OCI-LY3 (cell line): ENCODE measurements around the gene EDDM3A.

Experiments
- EZH2phosphoT487 ChIP-seq: fragments of 200-600 bp; shearing (Covaris generic); IDR thresholded peaks from 2 replicates; pipeline ENCODE4 v1.6.1; 2018; ENCODE audit warnings: antibody characterized with exemption, mixed run types, low read depth
- TF ChIP-seq, protein P1 (sequence below): fragments of 200-600, 300-600 bp; sonication (generic); IDR thresholded peaks from 2 replicates; pipeline ENCODE4 v1.5.1; 2014; ENCODE audit warnings: antibody characterized with exemption, low read length, low read depth

DNA sequence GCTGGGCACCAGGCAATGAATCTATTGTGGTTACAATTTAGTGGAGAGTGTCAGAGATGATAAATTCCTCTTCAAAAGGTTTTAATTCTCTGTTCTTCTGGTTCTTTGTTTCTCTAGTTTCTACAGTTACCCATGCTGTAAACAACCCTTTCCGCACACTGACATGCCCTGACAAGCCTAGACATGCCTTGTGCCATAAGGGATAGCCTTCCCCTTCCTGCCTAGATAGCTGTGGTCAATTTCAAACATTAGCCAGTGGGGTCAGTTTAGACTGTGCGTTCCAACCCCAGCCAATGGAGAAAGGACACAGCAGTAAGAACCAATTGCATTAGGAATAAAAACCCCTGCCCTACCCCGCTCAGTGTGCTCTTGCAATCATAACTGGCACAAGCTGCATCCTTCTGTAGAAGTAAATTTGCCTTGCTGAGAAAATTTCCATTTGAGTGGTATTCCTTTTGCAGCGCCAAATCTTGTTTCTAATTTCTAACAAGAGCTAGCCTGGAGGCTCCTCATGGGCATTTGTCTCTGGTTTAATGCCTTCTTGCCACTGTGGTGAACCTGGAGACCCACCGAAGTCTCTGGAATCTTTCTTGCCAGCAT, 6.4 kb downstream of the EDDM3A start:
- TF ChIP-seq, protein P1, sequence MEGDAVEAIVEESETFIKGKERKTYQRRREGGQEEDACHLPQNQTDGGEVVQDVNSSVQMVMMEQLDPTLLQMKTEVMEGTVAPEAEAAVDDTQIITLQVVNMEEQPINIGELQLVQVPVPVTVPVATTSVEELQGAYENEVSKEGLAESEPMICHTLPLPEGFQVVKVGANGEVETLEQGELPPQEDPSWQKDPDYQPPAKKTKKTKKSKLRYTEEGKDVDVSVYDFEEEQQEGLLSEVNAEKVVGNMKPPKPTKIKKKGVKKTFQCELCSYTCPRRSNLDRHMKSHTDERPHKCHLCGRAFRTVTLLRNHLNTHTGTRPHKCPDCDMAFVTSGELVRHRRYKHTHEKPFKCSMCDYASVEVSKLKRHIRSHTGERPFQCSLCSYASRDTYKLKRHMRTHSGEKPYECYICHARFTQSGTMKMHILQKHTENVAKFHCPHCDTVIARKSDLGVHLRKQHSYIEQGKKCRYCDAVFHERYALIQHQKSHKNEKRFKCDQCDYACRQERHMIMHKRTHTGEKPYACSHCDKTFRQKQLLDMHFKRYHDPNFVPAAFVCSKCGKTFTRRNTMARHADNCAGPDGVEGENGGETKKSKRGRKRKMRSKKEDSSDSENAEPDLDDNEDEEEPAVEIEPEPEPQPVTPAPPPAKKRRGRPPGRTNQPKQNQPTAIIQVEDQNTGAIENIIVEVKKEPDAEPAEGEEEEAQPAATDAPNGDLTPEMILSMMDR, result no peak
- no peak for TF ChIP-seq EZH2phosphoT487
